ENCODE results near the gene C2orf92. TPM values are rescaled to one million over a fixed set of nuclear protein-coding genes. Genes with fewer than 3 reads are reported as not detected.

C2orf92 gene
- total RNA-seq, 2 donors from 2014 or later = 21.3 to 47.1 TPM

GRCh38 chr2:97726261-97727064 lies 57.0 kb downstream of the C2orf92 start:
- DNase-seq (no peak), ATAC-seq (no peak)
- Histone ChIP-seq H3K9me3 (peaks cover 0 to 11% (median 0%) of the 10 kb centered on the region in 3 donors), H3K27me3 (no peaks in the 10 kb centered on the region), H3K36me3 (replicated peaks in 1 of 2; ENCODE audit: insufficient read depth in 1 of 2, low read depth in 2 of 2) (no peaks in the 10 kb centered on the region), H3K27ac (no peak overlapping the region), H3K4me1 (no peaks in the 10 kb centered on the region), H3K4me3 (no peak overlapping the region)
- WGBS, 2 donors = 39 to 65% methylated on average over 4 of the region's 4 CpGs
- no peak for TF ChIP-seq POLR2A (IDR thresholded peaks at IDR 0.05)
- intact Hi-C loops (cut with DNase I) = no loop called here

- WGBS, 2 donors = 83% methylated on average over 7 of the region's 7 CpGs
- no peaks in the 10 kb centered on the region for H3K36me3 ChIP-seq (replicated peaks in 1 of 2; ENCODE audit: insufficient read depth in 1 of 2, low read depth in 2 of 2)
- H3K27me3 ChIP-seq = no peaks in the 10 kb centered on the region
- TF ChIP-seq POLR2A (IDR thresholded peaks at IDR 0.05) = no peak
- TF ChIP-seq CTCF (IDR thresholded peaks at IDR 0.05) = no peak
- ATAC-seq (no peak), DNase-seq (no peak)
- intact Hi-C loops (cut with DNase I) = no loop called here
- no peak overlapping the region for H3K4me3 ChIP-seq
- H3K27ac ChIP-seq = no peak overlapping the region
- H3K9me3 ChIP-seq = peaks cover 0 to 11% (median 0%) of the 10 kb centered on the region in 3 donors
- no peaks in the 10 kb centered on the region for H3K4me1 ChIP-seq
Measured at GRCh38 chr2:97727296-97727695, 57.8 kb downstream of the C2orf92 start.

- intact Hi-C loops (cut with DNase I) = no loop called here
- H3K4me1 ChIP-seq = no peaks in the 10 kb centered on the region
- no peak for ATAC-seq
- H3K27ac ChIP-seq = no peak overlapping the region
- no peak overlapping the region for H3K4me3 ChIP-seq
- TF ChIP-seq CTCF (IDR thresholded peaks at IDR 0.05) (no peak), POLR2A (IDR thresholded peaks at IDR 0.05) (no peak)
- no peaks in the 10 kb centered on the region for H3K36me3 ChIP-seq (replicated peaks in 1 of 2; ENCODE audit: insufficient read depth in 1 of 2, low read depth in 2 of 2)
- peaks cover 0 to 11% (median 0%) of the 10 kb centered on the region in 3 donors for H3K9me3 ChIP-seq
- WGBS, 2 donors = 67 to 70% methylated on average over 11 to 12 of the region's 12 CpGs
- no peak for DNase-seq
- no peaks in the 10 kb centered on the region for H3K27me3 ChIP-seq
Measured at GRCh38 chr2:97728091-97728731, 58.7 kb downstream of the C2orf92 start.

- no peak for ATAC-seq
- no peaks in the 10 kb centered on the region for H3K36me3 ChIP-seq (replicated peaks in 1 of 2; ENCODE audit: insufficient read depth in 1 of 2, low read depth in 2 of 2)
- no peak overlapping the region for H3K4me3 ChIP-seq
- no peak for DNase-seq
- intact Hi-C loops (cut with DNase I) = loop anchor here (10.0 kb wide), 1 partner anchor 655 kb away; no protein-coding TSS in a partner anchor
- no peaks in the 10 kb centered on the region for H3K27me3 ChIP-seq
- 85 to 100% methylated on average over 1 of the region's 1 CpG for WGBS, 2 donors
- TF ChIP-seq CTCF (IDR thresholded peaks at IDR 0.05) (no peak), POLR2A (IDR thresholded peaks at IDR 0.05) (no peak)
- no peaks in the 10 kb centered on the region for H3K4me1 ChIP-seq
- no peak overlapping the region for H3K27ac ChIP-seq
- peaks cover 0 to 11% (median 0%) of the 10 kb centered on the region in 3 donors for H3K9me3 ChIP-seq
Measured at GRCh38 chr2:97730245-97730644, 60.7 kb downstream of the C2orf92 start.

- Histone ChIP-seq H3K9me3 (peaks cover 0 to 11% (median 0%) of the 10 kb centered on the region in 3 donors), H3K4me3 (no peak overlapping the region), H3K4me1 (no peaks in the 10 kb centered on the region), H3K27ac (no peak overlapping the region), H3K36me3 (replicated peaks in 1 of 2; ENCODE audit: insufficient read depth in 1 of 2, low read depth in 2 of 2) (no peaks in the 10 kb centered on the region), H3K27me3 (no peaks in the 10 kb centered on the region)
- 83 to 84% methylated on average over 8 to 12 of the region's 12 CpGs for WGBS, 2 donors
- no peak for DNase-seq
- no peak for ATAC-seq
- intact Hi-C loops (cut with DNase I) = loop anchor here (10.0 kb wide), 1 partner anchor 653 kb away; no protein-coding TSS in a partner anchor
- no peak for TF ChIP-seq CTCF (IDR thresholded peaks at IDR 0.05)
- no peak for TF ChIP-seq POLR2A (IDR thresholded peaks at IDR 0.05)
Measured at GRCh38 chr2:97731274-97732020, 61.9 kb downstream of the C2orf92 start.
